Body of pancreas (tissue), 4 donors: ENCODE results near the gene NACA. TPM values are rescaled to one million over a fixed set of nuclear protein-coding genes. Genes with fewer than 3 reads are reported as not detected.
"Not testable (repeated sequence)": the region's sequence is repeated elsewhere in the genome, so short reads cannot be mapped to it uniquely, and the experiment has no call there.

Source experiments
- ATAC-seq: fragments of 150-250 bp; one replicate; pipeline ENCODE4 v1.9.1; 2016
- DNase-seq, 4 donors: peaks; one replicate each; pipeline ENCODE4 v3.0.0-alpha.2; 2019
- H3K27ac ChIP-seq, 4 donors: fragments of 200-600 bp; sonication (generic); 1 replicate in 3 of 4; 2 replicates in 1 of 4; pipeline versions ENCODE4 v1.5.1 to v1.6.1; 2016 to 2019; ENCODE audit warnings: mild to moderate bottlenecking in 1 of 4, mixed read lengths in 1 of 4, moderate library complexity in 1 of 4
- H3K27me3 ChIP-seq, 2 donors: fragments of 200-600 bp; sonication (generic); one replicate each; pipeline ENCODE4 v1.6.0; 2016; ENCODE audit warnings: mild to moderate bottlenecking in 1 of 2
- H3K36me3 ChIP-seq, 2 donors: fragments of 200-600 bp; sonication (generic); replicated peaks in 1 of 2; 2 replicates each; pipeline ENCODE4 v1.5.1; 2016; ENCODE audit warnings: low read depth in 2 of 2; ENCODE audit not compliant: insufficient read depth in 1 of 2
- H3K4me1 ChIP-seq: fragments of 200-600 bp; sonication (generic); one replicate; pipeline ENCODE4 v1.6.0; 2016
- H3K4me3 ChIP-seq, 2 donors: fragments of 200-600 bp; sonication (generic); 1 replicate in 1 of 2; 2 replicates in 1 of 2; pipeline ENCODE4 v1.5.1; 2016 to 2019
- H3K9me3 ChIP-seq, 3 donors: fragments of 200-600 bp; sonication (generic); 1 replicate in 2 of 3; 2 replicates in 1 of 3; pipeline ENCODE4 v1.5.1; 2016
- POLR2A ChIP-seq, 3 donors: fragments of 450-650 bp; IDR thresholded peaks; one replicate each; pipeline ENCODE4 v1.6.1; 2016; ENCODE audit warnings: antibody characterized with exemption in 3 of 3, mild to moderate bottlenecking in 2 of 3
- WGBS, 2 donors: methylation state at CpG; one replicate each; pipeline ENCODE4 v1.1.5; 2017; 5-methylcytosine and 5-hydroxymethylcytosine counted together
- intact Hi-C: fragments of 100-400 bp; cut with DNase I; formaldehyde crosslinking; loops from one replicate; pipeline ENCODE4 v1.15.1; 2023
- total RNA-seq, 2 donors: library from RNA; depleted of rRNA; stranded (reverse); fragments of >200 nt; gene quantifications; one replicate each; pipeline ENCODE4 v1.1.0, GENCODE V29; 2016
- TF ChIP-seq, protein P1 (sequence below), 7 experiments: fragments of 450-650 bp in 4 of 7; fragments of 200-600 bp in 3 of 7; sonication (generic) in 3 of 7; IDR thresholded peaks; one replicate each; pipeline ENCODE4 v1.5.1; 2016 to 2019; ENCODE audit warnings: antibody characterized with exemption in 7 of 7

The NACA gene
- total RNA-seq, 2 donors from 2014 or later: 465 to 734 TPM

DNA sequence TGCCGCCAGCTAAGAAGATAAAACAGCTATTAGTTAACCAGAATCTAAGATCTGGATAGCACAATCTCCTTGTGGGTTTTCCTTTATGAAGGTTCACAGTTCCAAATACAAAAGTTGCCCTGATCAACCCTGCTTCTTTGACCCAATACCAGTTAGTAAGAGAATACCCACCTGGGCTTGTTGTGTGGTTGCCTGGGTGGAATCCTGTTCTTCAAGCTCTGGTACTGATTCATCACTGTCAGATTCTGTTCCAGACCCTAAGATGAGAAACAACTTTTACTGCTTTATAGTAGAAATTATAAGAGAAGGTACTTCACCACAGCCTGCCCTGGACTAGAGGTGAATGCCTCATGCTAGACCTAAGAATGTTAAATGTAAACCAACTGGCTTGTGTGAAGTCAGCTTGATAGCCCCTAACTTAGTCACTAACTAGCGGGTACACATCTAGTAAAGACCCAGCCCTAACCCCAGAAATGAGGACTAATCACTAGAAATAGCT is 10.6 kb downstream of the NACA start:
- WGBS, 2 donors: 72 to 78% methylated on average over 2 of the region's 2 CpGs
- ATAC-seq (no peak), DNase-seq (no peak)
- intact Hi-C loops: no loop called here
- Histone ChIP-seq H3K36me3 (peaks cover 17 to 26% of the 10 kb centered on the region in 2 donors), H3K9me3 (no peaks in the 10 kb centered on the region), H3K4me1 (peaks cover 38% of the 10 kb centered on the region), H3K27me3 (no peaks in the 10 kb centered on the region), H3K27ac (no peak overlapping the region), H3K4me3 (no peak overlapping the region)
- TF ChIP-seq, protein P1, sequence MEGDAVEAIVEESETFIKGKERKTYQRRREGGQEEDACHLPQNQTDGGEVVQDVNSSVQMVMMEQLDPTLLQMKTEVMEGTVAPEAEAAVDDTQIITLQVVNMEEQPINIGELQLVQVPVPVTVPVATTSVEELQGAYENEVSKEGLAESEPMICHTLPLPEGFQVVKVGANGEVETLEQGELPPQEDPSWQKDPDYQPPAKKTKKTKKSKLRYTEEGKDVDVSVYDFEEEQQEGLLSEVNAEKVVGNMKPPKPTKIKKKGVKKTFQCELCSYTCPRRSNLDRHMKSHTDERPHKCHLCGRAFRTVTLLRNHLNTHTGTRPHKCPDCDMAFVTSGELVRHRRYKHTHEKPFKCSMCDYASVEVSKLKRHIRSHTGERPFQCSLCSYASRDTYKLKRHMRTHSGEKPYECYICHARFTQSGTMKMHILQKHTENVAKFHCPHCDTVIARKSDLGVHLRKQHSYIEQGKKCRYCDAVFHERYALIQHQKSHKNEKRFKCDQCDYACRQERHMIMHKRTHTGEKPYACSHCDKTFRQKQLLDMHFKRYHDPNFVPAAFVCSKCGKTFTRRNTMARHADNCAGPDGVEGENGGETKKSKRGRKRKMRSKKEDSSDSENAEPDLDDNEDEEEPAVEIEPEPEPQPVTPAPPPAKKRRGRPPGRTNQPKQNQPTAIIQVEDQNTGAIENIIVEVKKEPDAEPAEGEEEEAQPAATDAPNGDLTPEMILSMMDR (IDR thresholded peaks at IDR 0.05): no peak
- TF ChIP-seq POLR2A (IDR thresholded peaks at IDR 0.05): no peak

DNA sequence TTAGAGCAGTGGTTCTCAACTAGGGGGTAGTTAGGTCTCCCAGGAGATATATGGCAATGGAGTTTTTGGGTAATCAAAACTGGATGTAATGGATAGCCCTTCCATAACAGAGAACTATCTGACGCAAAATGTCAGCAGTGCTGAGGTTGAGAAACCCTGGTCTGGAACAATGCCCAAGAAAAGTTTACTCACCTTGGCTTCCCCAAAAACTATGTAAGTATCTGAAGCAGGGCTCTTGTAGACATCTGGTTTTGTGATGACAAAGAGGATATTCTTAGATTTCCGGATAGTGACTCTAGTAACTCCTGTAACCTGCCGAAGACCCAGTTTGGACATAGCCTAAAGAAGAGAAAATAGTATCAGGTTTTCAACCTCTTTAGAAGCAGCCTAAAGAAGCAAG is 11.8 kb downstream of the NACA start:
- intact Hi-C loops: no loop called here
- Histone ChIP-seq H3K27me3 (no peaks in the 10 kb centered on the region), H3K27ac (no peak overlapping the region)

DNA sequence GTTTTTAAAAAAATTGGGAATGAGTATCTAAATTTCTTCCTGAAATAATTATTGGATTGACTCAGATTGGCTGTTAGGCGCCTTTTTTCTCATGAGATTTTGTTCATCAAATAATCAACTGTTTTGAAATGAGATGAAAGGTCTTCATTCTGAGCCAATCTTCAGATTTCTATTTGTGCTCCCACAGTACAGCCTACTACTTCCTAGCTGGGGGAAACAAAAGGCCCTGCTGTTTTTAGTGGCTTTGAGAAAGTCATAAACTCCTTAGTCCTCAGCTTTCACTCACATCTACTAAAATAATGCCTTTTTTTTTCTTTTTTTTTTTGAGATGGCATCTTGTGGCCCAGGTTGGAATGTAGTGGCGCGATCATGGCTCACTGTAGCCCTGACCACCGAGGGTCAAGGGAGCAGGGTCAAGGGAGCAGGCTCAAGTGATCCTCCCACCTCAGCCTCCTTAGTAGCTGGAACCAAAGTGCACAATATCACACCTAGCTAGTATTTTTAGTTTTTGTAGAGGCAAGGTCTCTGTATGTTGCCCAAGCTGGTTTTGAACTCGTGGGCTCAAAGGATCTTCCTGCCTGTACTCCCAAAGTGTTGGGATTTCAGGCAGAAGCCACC is 15.2 kb downstream of the NACA start:
- Histone ChIP-seq H3K4me1 (no peaks in the 10 kb centered on the region), H3K4me3 (no peak overlapping the region), H3K27ac (no peak overlapping the region), H3K36me3 (peaks cover 17 to 26% of the 10 kb centered on the region in 2 donors), H3K9me3 (no peaks in the 10 kb centered on the region), H3K27me3 (no peaks in the 10 kb centered on the region)
- no peak for DNase-seq
- 80 to 84% methylated on average over 5 of the region's 5 CpGs for WGBS, 2 donors
- ATAC-seq: no peak
- intact Hi-C loops: no loop called here
- no peak for TF ChIP-seq POLR2A (IDR thresholded peaks at IDR 0.05)
- TF ChIP-seq, protein P1 (IDR thresholded peaks at IDR 0.05): no peak

More for the DNA sequence above, 11.8 kb downstream of the NACA start:
- TF ChIP-seq, protein P1 (IDR thresholded peaks at IDR 0.05): no peak
- TF ChIP-seq POLR2A (IDR thresholded peaks at IDR 0.05): no peak
- ATAC-seq (no peak), DNase-seq (no peak)
- WGBS, 2 donors: 79 to 86% methylated on average over 3 of the region's 3 CpGs
- Histone ChIP-seq H3K4me3 (no peak overlapping the region), H3K9me3 (no peaks in the 10 kb centered on the region), H3K4me1 (peaks cover 26% of the 10 kb centered on the region), H3K36me3 (peaks cover 17 to 26% of the 10 kb centered on the region in 2 donors)

DNA sequence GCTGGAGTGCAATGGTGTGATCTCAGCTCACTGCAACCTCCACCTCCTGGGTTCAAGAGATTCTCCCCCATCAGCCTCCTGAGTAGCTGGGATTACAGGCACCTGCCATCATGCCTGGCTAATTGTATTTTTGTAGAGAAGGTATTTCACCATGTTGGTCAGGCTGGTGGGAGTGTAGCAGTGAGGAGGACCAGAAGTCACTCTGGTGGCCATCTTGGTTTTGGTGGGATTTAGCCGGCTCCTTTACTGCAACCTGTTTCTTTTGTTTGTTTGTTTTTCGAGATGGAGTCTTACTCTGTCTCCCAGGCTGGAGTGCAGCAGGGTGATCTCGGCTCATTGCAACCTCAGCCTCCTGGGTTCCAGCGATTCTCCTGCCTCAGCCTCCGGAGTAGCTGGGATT is 20.6 kb downstream of the NACA start:
- H3K9me3 ChIP-seq, intact Hi-C loops, H3K27me3 ChIP-seq, DNase-seq, ATAC-seq, H3K4me1 ChIP-seq, H3K36me3 ChIP-seq, H3K4me3 ChIP-seq, H3K27ac ChIP-seq: not testable (repeated sequence)
- 79 to 85% methylated on average over 5 of the region's 5 CpGs for WGBS, 2 donors

DNA sequence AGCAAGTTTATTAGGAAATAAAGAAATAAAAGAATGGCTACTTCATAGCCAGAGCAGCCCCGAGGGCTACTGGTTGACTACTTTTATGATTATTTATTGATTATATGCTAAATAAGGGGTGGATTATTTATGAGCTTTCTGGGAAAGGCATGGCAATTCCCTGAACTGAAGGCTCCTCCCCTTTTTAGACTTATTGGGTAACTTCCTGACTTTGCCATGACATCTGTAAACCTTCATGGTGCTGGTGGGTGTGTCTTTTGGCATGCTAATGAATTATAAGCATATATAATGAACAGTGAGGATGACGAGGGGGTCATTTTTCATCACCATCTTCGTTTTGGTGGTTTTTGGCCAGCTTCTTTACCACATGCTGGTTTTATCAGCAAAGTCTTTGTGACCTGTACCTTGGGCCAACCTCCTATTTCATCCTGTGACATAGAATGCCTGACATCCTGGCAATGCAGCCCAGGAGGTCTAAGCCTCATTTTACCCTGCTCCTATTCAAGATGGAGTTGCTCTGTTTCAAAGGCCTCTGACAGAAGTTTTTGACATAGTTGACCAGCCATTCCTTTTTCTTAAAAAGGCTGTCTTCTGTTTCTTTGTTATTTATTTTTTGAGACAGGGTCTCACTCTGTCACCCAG is 26.0 kb downstream of the NACA start:
- ATAC-seq (no peak), DNase-seq (no peak)
- intact Hi-C loops: no loop called here
- no peaks in the 10 kb centered on the region for H3K36me3 ChIP-seq
- no peaks in the 10 kb centered on the region for H3K9me3 ChIP-seq
- 64 to 71% methylated on average over 3 of the region's 3 CpGs for WGBS, 2 donors
- H3K4me1 ChIP-seq: no peaks in the 10 kb centered on the region
- no peaks in the 10 kb centered on the region for H3K27me3 ChIP-seq
- no peak overlapping the region for H3K27ac ChIP-seq
- H3K4me3 ChIP-seq: no peak overlapping the region
- TF ChIP-seq, protein P1 (IDR thresholded peaks at IDR 0.05): no peak
- TF ChIP-seq POLR2A (IDR thresholded peaks at IDR 0.05): no peak
